NCI-H446 treated with DMSO at 0.1 percent for 48 hours (cell line): ENCODE results near the gene ADAMTS16.
A peak's percentile ranks its signal among the peaks of the same experiment; 100 is the strongest.
"Not testable (repeated sequence)": the region's sequence is repeated elsewhere in the genome, so short reads cannot be mapped to it uniquely, and the experiment has no call there.

Experiments
- DNase-seq: peaks from one replicate; lab custom pipeline; 2025; lab: John Stamatoyannopoulos, UW

ADAMTS16 gene

GRCh38 chr5:5139777-5140478 is at the start of gene ADAMTS16:
Gene ADAMTS16, plus strand, starts transcription at chr5:5140330. Its CDS starts 138 bp downstream, at chr5:5140468.
- DNase-seq, result no peak

- DNase-seq, result no peak
Measured at GRCh38 chr5:5092149-5092548, 48.0 kb upstream of the ADAMTS16 start.

GRCh38 chr5:5100635-5101034 is 39.5 kb upstream of the ADAMTS16 start:
- DNase-seq, result no peak

- DNase-seq, result no peak
Measured at GRCh38 chr5:5101676-5102075, 38.5 kb upstream of the ADAMTS16 start.

GRCh38 chr5:5103245-5103644 is 36.9 kb upstream of the ADAMTS16 start:
- no peak for DNase-seq

- DNase-seq, result no peak
Measured at GRCh38 chr5:5104550-5104949, 35.6 kb upstream of the ADAMTS16 start.

- no peak for DNase-seq
Measured at GRCh38 chr5:5105531-5105930, 34.6 kb upstream of the ADAMTS16 start.

GRCh38 chr5:5116956-5117355 is 23.2 kb upstream of the ADAMTS16 start:
- DNase-seq, result no peak

GRCh38 chr5:5122776-5123175 is 17.4 kb upstream of the ADAMTS16 start:
- DNase-seq, result no peak

GRCh38 chr5:5124231-5124630 is 15.9 kb upstream of the ADAMTS16 start:
- no peak for DNase-seq

GRCh38 chr5:5126444-5126843 is 13.7 kb upstream of the ADAMTS16 start:
- DNase-seq, result no peak

- DNase-seq, result no peak
Measured at GRCh38 chr5:5128766-5129165, 11.4 kb upstream of the ADAMTS16 start.

GRCh38 chr5:5132234-5132633 is 7.9 kb upstream of the ADAMTS16 start:
- DNase-seq, result no peak

GRCh38 chr5:5132693-5133295 is 7.3 kb upstream of the ADAMTS16 start:
- DNase-seq, result no peak

- no peak for DNase-seq
Measured at GRCh38 chr5:5134107-5134506, 6.0 kb upstream of the ADAMTS16 start.

GRCh38 chr5:5135957-5136676 is 4.0 kb upstream of the ADAMTS16 start:
- no peak for DNase-seq

- DNase-seq, result not testable (repeated sequence)
Measured at GRCh38 chr5:5137851-5138250, 2.3 kb upstream of the ADAMTS16 start.

GRCh38 chr5:5139336-5139776 is 774 bp upstream of the ADAMTS16 start:
- DNase-seq, result no peak

GRCh38 chr5:5140479-5141338 is 579 bp downstream of the ADAMTS16 start:
- DNase-seq, result no peak

- no peak for DNase-seq
Measured at GRCh38 chr5:5141339-5141599, 1.1 kb downstream of the ADAMTS16 start.

- peak; percentile 36 for DNase-seq
Measured at GRCh38 chr5:5141625-5142525, 1.7 kb downstream of the ADAMTS16 start.
